Mesendoderm (in vitro differentiated cells): Measurements from ENCODE around the gene NTF3.
"Not testable (repeated sequence)": the region's sequence is repeated elsewhere in the genome, so short reads cannot be mapped to it uniquely, and the experiment has no call there.

Experiments
- DNase-seq: peaks from one replicate; pipeline ENCODE4 v3.0.0; 2013
- H2AK5ac ChIP-seq: 2 replicates; pipeline ENCODE4 v1.6.1; 2013; ENCODE audit warnings: low read length, inconsistent platforms
- H2BK120ac ChIP-seq: 2 replicates; pipeline ENCODE4 v1.6.1; 2013; ENCODE audit warnings: low read depth, mild to moderate bottlenecking, low read length, moderate library complexity, mixed read lengths
- H2BK15ac ChIP-seq: replicated peaks from 2 replicates; pipeline ENCODE4 v1.6.1; 2013; ENCODE audit warnings: low read depth, mild to moderate bottlenecking, moderate library complexity
- H2BK5ac ChIP-seq: 2 replicates; pipeline ENCODE4 v1.6.1; 2013; ENCODE audit warnings: low read length, inconsistent platforms
- H3K18ac ChIP-seq: 2 replicates; pipeline ENCODE4 v1.6.1; 2013; ENCODE audit warnings: mild to moderate bottlenecking, low read length, mixed read lengths
- H3K23ac ChIP-seq: one replicate; pipeline ENCODE4 v1.6.1; 2013; ENCODE audit warnings: low read length
- H3K27ac ChIP-seq: 2 replicates; pipeline ENCODE4 v1.5.1; 2013; ENCODE audit warnings: low read depth, mild to moderate bottlenecking, inconsistent platforms, low read length, moderate library complexity
- H3K27me3 ChIP-seq: 2 replicates; pipeline ENCODE4 v1.6.1; 2013; ENCODE audit warnings: low read length, control low read depth, mild to moderate bottlenecking, inconsistent platforms; ENCODE audit not compliant: insufficient read depth, poor library complexity
- H3K36me3 ChIP-seq: 2 replicates; pipeline ENCODE4 v1.6.1; 2013; ENCODE audit warnings: low read length, inconsistent platforms; ENCODE audit not compliant: control insufficient read depth, insufficient read depth
- H3K4ac ChIP-seq: one replicate; pipeline ENCODE4 v1.6.1; 2013; ENCODE audit warnings: low read depth, mild to moderate bottlenecking, low read length, moderate library complexity
- H3K4me1 ChIP-seq: 2 replicates; pipeline ENCODE4 v1.6.1; 2013; ENCODE audit warnings: low read depth, low read length, inconsistent platforms; ENCODE audit not compliant: control insufficient read depth
- H3K4me2 ChIP-seq: 2 replicates; pipeline ENCODE4 v1.6.1; 2013; ENCODE audit warnings: low read length
- H3K4me3 ChIP-seq: 2 replicates; pipeline ENCODE4 v1.5.1; 2013; ENCODE audit warnings: mild to moderate bottlenecking, low read length
- H3K56ac ChIP-seq: one replicate; pipeline ENCODE4 v1.6.1; 2013; ENCODE audit warnings: low read length
- H3K79me1 ChIP-seq: 2 replicates; pipeline ENCODE4 v1.6.1; 2013; ENCODE audit warnings: low read length, inconsistent platforms
- H3K79me2 ChIP-seq: 2 replicates; pipeline ENCODE4 v1.6.1; 2013; ENCODE audit warnings: mild to moderate bottlenecking, low read length; ENCODE audit not compliant: control insufficient read depth, insufficient read depth
- H3K9ac ChIP-seq: 2 replicates; pipeline ENCODE4 v1.6.1; 2013; ENCODE audit warnings: low read length, inconsistent platforms
- H4K5ac ChIP-seq: one replicate; pipeline ENCODE4 v1.6.1; 2013; ENCODE audit warnings: low read length
- H4K8ac ChIP-seq: one replicate; pipeline ENCODE4 v1.6.1; 2013; ENCODE audit warnings: low read depth, mild to moderate bottlenecking, control low read depth, low read length, moderate library complexity
- WGBS: extraction: QIAGEN DNeasy Blood & Tissue Kit; methylation state at CpG from one replicate; pipeline ENCODE4 v1.1.7; 2013; ENCODE audit warnings: low lambda C conversion rate, missing lambda C conversion rate; ENCODE audit not compliant: insufficient coverage; ENCODE audit errors: extremely low coverage; 5-methylcytosine and 5-hydroxymethylcytosine counted together

The NTF3 gene

DNA sequence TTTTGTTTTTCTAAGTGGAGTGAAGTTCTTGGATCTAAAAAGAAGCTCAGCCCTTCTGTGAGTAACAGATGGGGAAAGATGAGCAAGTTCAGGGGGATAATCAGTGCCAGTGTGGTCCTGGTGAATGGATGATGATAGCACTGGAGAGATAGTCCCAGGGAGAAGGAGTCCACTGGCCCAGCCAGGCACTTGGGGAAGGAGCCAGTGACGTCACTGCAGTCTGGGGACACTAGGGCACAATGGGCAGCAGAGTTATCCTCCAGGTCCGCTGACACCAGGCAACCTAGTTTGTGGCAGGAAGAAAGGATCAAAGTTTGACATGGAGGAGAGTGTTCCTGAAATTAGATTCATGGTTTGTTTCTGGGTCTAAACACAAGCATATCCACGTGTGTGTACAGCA lies 101.5 kb downstream of the NTF3 start:
- Histone ChIP-seq H4K8ac (no peak overlapping the region), H3K79me2 (no peaks in the 10 kb centered on the region), H3K36me3 (no peaks in the 10 kb centered on the region), H3K56ac (no peak overlapping the region), H2BK120ac (no peak overlapping the region), H3K27me3 (no peaks in the 10 kb centered on the region), H3K27ac (no peak overlapping the region), H3K23ac (no peak overlapping the region), H3K4me3 (no peak overlapping the region), H3K79me1 (no peaks in the 10 kb centered on the region), H3K18ac (no peak overlapping the region), H2BK5ac (no peak overlapping the region), H3K4me1 (no peaks in the 10 kb centered on the region), H3K4me2 (no peak overlapping the region), H3K9ac (no peak overlapping the region), H2BK15ac (no peak overlapping the region), H4K5ac (no peak overlapping the region), H2AK5ac (no peak overlapping the region), H3K4ac (no peak overlapping the region)
- no peak for DNase-seq
- no CpG with 5 or more reads among the region's 3 CpGs for WGBS

DNA sequence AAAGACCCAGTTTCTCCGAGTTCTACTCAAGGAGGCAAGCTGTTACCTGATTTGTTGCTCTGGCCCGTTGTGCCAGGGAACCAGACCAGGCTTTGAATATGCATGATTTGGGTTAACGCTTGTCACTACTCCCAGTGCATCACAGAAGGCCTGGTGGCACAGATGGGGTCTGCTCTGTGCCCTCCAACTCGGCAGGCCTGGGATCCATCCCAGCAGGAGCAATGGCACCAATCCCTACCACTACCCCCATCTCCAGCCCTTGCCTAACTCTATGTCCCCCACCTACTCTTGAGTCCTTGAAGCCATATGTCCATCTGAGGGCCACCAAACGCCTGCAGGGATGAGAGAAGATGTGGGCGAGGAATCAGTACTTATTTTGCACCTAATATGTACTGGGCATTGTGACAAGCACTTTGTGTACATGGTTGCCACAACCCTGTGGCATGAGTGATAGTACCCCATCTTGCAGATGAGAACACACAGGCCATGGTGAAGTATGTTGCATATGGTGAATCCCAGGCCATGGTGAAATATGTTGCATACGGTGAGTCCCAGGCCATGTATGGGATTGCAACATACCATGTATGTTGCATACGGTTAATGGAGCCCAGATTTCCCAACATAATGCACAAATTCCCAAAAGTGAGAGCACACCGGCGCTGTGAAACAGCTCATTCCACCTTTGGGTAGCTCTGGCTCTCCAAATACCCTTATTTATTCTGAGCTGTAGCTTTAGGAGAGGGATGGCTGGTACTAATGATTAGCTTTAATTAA lies 102.7 kb downstream of the NTF3 start:
- no peak overlapping the region for H2BK15ac ChIP-seq
- H3K4ac ChIP-seq, result no peak overlapping the region
- no peaks in the 10 kb centered on the region for H3K27me3 ChIP-seq
- H4K8ac ChIP-seq, result no peak overlapping the region
- no peak overlapping the region for H3K56ac ChIP-seq
- H3K4me1 ChIP-seq, result no peaks in the 10 kb centered on the region
- no peak overlapping the region for H2BK5ac ChIP-seq
- H3K23ac ChIP-seq, result no peak overlapping the region
- no peak overlapping the region for H3K9ac ChIP-seq
- no peak overlapping the region for H3K27ac ChIP-seq
- no peak overlapping the region for H4K5ac ChIP-seq
- no peak overlapping the region for H3K4me3 ChIP-seq
- no CpG with 5 or more reads among the region's 10 CpGs for WGBS
- H3K4me2 ChIP-seq, result no peak overlapping the region
- no peak overlapping the region for H3K18ac ChIP-seq
- no peak overlapping the region for H2AK5ac ChIP-seq
- no peaks in the 10 kb centered on the region for H3K79me2 ChIP-seq
- no peaks in the 10 kb centered on the region for H3K79me1 ChIP-seq
- H2BK120ac ChIP-seq, result no peak overlapping the region
- DNase-seq, result no peak
- H3K36me3 ChIP-seq, result no peaks in the 10 kb centered on the region

DNA sequence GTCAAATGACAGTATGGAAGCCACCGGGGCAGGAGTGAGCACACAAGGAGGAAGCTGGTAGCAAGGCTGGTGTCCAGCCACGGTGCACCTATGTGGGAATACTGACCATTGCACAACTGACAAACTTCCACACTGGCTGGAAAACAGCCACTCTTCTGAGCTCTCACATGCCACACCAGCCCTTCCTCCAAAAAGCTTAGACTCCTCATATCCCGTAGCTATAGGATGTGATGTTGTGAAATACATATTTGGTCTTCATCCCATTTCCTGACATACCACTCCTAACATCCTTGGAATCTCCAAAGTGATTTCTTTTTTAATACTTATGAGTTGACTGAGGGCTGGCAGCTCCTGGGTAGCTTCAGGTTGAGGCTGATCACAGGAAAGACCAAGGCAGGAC lies 103.6 kb downstream of the NTF3 start:
- H3K4me2 ChIP-seq, result no peak overlapping the region
- no peaks in the 10 kb centered on the region for H3K27me3 ChIP-seq
- H2BK120ac ChIP-seq, result no peak overlapping the region
- H3K4me1 ChIP-seq, result no peaks in the 10 kb centered on the region
- no peak overlapping the region for H4K8ac ChIP-seq
- H3K79me2 ChIP-seq, result no peaks in the 10 kb centered on the region
- no peak overlapping the region for H2AK5ac ChIP-seq
- WGBS, result no CpG with 5 or more reads among the region's 3 CpGs
- H4K5ac ChIP-seq, result no peak overlapping the region
- H3K27ac ChIP-seq, result no peak overlapping the region
- H3K23ac ChIP-seq, result no peak overlapping the region
- H3K36me3 ChIP-seq, result no peaks in the 10 kb centered on the region
- H3K79me1 ChIP-seq, result no peaks in the 10 kb centered on the region
- H3K18ac ChIP-seq, result no peak overlapping the region
- H3K56ac ChIP-seq, result no peak overlapping the region
- DNase-seq, result no peak
- no peak overlapping the region for H3K4me3 ChIP-seq
- no peak overlapping the region for H3K4ac ChIP-seq
- no peak overlapping the region for H3K9ac ChIP-seq
- no peak overlapping the region for H2BK15ac ChIP-seq
- no peak overlapping the region for H2BK5ac ChIP-seq

DNA sequence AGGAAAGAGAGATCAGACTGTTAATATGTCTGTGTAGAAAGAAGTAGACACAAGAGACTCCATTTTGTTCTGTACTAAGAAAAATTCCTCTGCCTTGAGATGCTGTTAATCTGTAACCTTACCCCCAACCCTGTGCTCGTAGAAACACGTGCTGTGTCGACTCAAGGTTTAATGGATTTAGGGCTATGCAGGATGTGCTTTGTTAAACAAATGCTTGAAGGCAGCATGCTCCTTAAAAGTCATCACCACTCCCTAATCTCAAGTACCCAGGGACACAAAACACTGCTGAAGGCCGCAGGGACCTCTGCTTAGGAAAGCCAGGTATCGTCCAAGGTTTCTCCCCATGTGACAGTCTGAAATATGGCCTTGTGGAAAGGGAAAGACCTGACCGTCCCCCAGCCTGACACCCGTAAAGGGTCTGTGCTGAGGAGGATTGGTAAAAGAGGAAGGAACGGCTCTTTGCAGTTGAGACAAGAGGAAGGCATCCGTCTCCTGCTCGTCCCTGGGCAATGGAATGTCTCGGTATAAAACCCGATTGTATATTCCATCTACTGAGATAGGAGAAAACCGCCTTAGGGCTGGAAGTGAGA lies 105.2 kb downstream of the NTF3 start:
- not testable (repeated sequence) for H3K4ac ChIP-seq, H3K36me3 ChIP-seq

DNA sequence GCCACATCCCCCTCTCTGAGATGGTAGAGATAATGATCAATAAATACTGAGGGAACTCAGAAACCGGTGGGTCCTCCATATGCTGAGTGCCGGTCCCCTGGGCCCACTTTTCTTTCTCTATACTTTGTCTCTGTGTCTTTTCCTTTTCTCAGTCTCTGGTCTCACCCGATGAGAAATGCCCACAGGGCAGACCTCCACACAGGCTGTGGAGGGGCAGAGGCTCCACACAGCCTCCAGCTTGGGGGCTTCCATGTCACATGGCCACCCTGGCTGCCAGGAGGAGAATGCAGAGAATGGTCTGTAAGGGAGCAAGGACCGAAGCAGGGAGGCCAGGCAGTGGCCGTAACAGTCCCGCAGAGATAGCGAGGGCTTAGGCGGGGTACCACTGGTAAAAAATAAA lies 105.9 kb downstream of the NTF3 start:
- Histone ChIP-seq H3K4me3 (no peak overlapping the region), H3K27ac (no peak overlapping the region), H3K27me3 (no peaks in the 10 kb centered on the region), H3K4me1 (no peaks in the 10 kb centered on the region), H4K8ac (no peak overlapping the region), H3K18ac (peak overlapping the region; percentile 62), H4K5ac (no peak overlapping the region), H3K79me2 (no peaks in the 10 kb centered on the region), H3K23ac (no peak overlapping the region), H3K4me2 (no peak overlapping the region), H3K56ac (peak overlapping the region; percentile 64), H2BK120ac (no peak overlapping the region), H3K4ac (no peak overlapping the region), H3K9ac (no peak overlapping the region), H2BK15ac (no peak overlapping the region), H3K36me3 (no peaks in the 10 kb centered on the region), H2BK5ac (no peak overlapping the region), H2AK5ac (no peak overlapping the region), H3K79me1 (no peaks in the 10 kb centered on the region)
- WGBS, result no CpG with 5 or more reads among the region's 8 CpGs
- DNase-seq, result peak; percentile 68

More for the DNA sequence above, 105.2 kb downstream of the NTF3 start:
- not testable (repeated sequence) for H4K8ac ChIP-seq, H3K23ac ChIP-seq, H3K27me3 ChIP-seq, H3K4me3 ChIP-seq, H3K27ac ChIP-seq, H3K4me1 ChIP-seq, H2BK15ac ChIP-seq, H2BK120ac ChIP-seq, H2BK5ac ChIP-seq, H3K56ac ChIP-seq, H3K79me1 ChIP-seq, H3K9ac ChIP-seq, H3K4me2 ChIP-seq, H3K18ac ChIP-seq, H4K5ac ChIP-seq, H2AK5ac ChIP-seq, H3K79me2 ChIP-seq
- peak; percentile 68 for DNase-seq
- WGBS, result no CpG with 5 or more reads among the region's 13 CpGs
